ENCODE data around the gene DUT.
"Not testable (repeated sequence)": the region's sequence is repeated elsewhere in the genome, so short reads cannot be mapped to it uniquely, and the experiment has no call there.

Gene DUT

GRCh38 chr15:48330855-48331795 is at the start of gene DUT:
DUT (plus strand) TSS chr15:48331429; CDS start chr15:48331516, 87 bp downstream.
- DNase-seq: peak; percentile 78

GRCh38 chr15:48281674-48282073 is 49.6 kb upstream of the DUT start:
- DNase-seq: no peak

- DNase-seq: no peak
Measured at GRCh38 chr15:48282216-48282615, 49.0 kb upstream of the DUT start.

GRCh38 chr15:48283396-48284145 is 47.7 kb upstream of the DUT start:
- DNase-seq: no peak

GRCh38 chr15:48285329-48286214 is 45.7 kb upstream of the DUT start:
- peak; percentile 19 for DNase-seq

- DNase-seq: no peak
Measured at GRCh38 chr15:48289628-48290027, 41.6 kb upstream of the DUT start.

GRCh38 chr15:48292458-48292857 is 38.8 kb upstream of the DUT start:
- no peak for DNase-seq

GRCh38 chr15:48297668-48298067 is 33.6 kb upstream of the DUT start:
- DNase-seq: no peak

- DNase-seq: no peak
Measured at GRCh38 chr15:48298914-48299313, 32.3 kb upstream of the DUT start.

- no peak for DNase-seq
Measured at GRCh38 chr15:48300038-48300437, 31.2 kb upstream of the DUT start.

- DNase-seq: no peak
Measured at GRCh38 chr15:48304398-48304797, 26.8 kb upstream of the DUT start.

GRCh38 chr15:48306639-48307038 is 24.6 kb upstream of the DUT start:
- no peak for DNase-seq

GRCh38 chr15:48307586-48307985 is 23.6 kb upstream of the DUT start:
- no peak for DNase-seq

GRCh38 chr15:48309740-48310139 is 21.5 kb upstream of the DUT start:
- DNase-seq: no peak

- DNase-seq: no peak
Measured at GRCh38 chr15:48313216-48313615, 18.0 kb upstream of the DUT start.

- no peak for DNase-seq
Measured at GRCh38 chr15:48315041-48315440, 16.2 kb upstream of the DUT start.

GRCh38 chr15:48317221-48317620 is 14.0 kb upstream of the DUT start:
- no peak for DNase-seq

GRCh38 chr15:48318131-48318530 is 13.1 kb upstream of the DUT start:
- DNase-seq: no peak

- no peak for DNase-seq
Measured at GRCh38 chr15:48323294-48323693, 7.9 kb upstream of the DUT start.

- no peak for DNase-seq
Measured at GRCh38 chr15:48324949-48325348, 6.3 kb upstream of the DUT start.

- DNase-seq: no peak
Measured at GRCh38 chr15:48325400-48325799, 5.8 kb upstream of the DUT start.

GRCh38 chr15:48326180-48326579 is 5.0 kb upstream of the DUT start:
- not testable (repeated sequence) for DNase-seq

Measured in activated CD8-positive, alpha-beta memory T cell treated with anti-CD3 and anti-CD28 coated beads, Interleukin-2, amount 50 U/mL, for 4 hours (primary cell).